Loucy (cell line): ENCODE results near the gene PPM1N.

ENCODE experiments used
- CTCF ChIP-seq: fragments of 200-600 bp; sonication (generic); conservative IDR thresholded peaks from 2 replicates; pipeline ENCODE4 v1.5.1; 2014; ENCODE audit warnings: mild to moderate bottlenecking, antibody characterized with exemption, low read length
- EZH2phosphoT487 ChIP-seq: fragments of 200-600 bp; IDR thresholded peaks from 2 replicates; pipeline ENCODE4 v1.6.1; 2018; ENCODE audit warnings: antibody characterized with exemption, mild to moderate bottlenecking, moderate library complexity, borderline replicate concordance

DNA sequence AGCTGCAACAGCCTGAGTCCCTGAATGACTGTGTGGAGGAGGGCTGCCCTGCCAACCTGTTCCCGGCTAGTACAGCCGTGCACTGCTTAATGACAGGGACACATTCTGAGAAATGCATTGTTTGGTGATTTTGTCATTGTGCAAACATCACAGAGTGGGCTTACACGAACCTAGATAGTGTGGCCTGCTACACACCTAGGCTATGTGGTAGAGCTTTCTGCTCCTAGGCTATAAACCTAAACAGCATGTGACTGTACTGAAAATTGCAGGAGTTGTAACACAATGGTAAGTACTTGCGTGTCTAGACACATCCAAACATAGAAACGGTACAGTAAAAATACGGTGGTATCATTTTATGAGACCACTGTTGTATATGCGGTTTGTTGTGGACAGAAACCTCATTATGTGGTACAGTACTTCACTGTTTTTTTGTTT is 44.0 kb downstream of the PPM1N start:
- no peak for TF ChIP-seq CTCF
- TF ChIP-seq EZH2phosphoT487 = no peak
